HG03175 (cell line): Measurements from ENCODE around the gene ARSI.

Source experiments
- ATAC-seq: cut with Tn5 transposase; IDR thresholded peaks from one replicate; pipeline ENCODE4 v1.9.1; 2021; ENCODE audit warnings: mild to moderate bottlenecking, moderate library complexity; ENCODE audit not compliant: unreplicated experiment

ARSI gene

GRCh38 chr5:150309101-150309885 lies 6.6 kb upstream of the ARSI start:
- ATAC-seq = no peak

GRCh38 chr5:150307617-150308426 lies 5.1 kb upstream of the ARSI start:
- ATAC-seq = no peak

GRCh38 chr5:150306775-150307174 lies 4.1 kb upstream of the ARSI start:
- no peak for ATAC-seq

GRCh38 chr5:150305557-150305956 lies 2.9 kb upstream of the ARSI start:
- ATAC-seq = no peak

GRCh38 chr5:150305095-150305494 lies 2.4 kb upstream of the ARSI start:
- ATAC-seq = no peak

GRCh38 chr5:150304481-150305081 lies 1.9 kb upstream of the ARSI start:
- ATAC-seq = no peak

- no peak for ATAC-seq
Measured at GRCh38 chr5:150303660-150304386, 1.1 kb upstream of the ARSI start.

- no peak for ATAC-seq
Measured at GRCh38 chr5:150303070-150303615, 438 bp upstream of the ARSI start.

- no peak for ATAC-seq
Measured at GRCh38 chr5:150301901-150302300, 804 bp downstream of the ARSI start.

GRCh38 chr5:150301170-150301505 lies 1.6 kb downstream of the ARSI start:
- ATAC-seq = no peak

GRCh38 chr5:150300496-150301169 lies 2.1 kb downstream of the ARSI start:
- no peak for ATAC-seq

GRCh38 chr5:150299571-150300327 lies 3.0 kb downstream of the ARSI start:
- no peak for ATAC-seq

- ATAC-seq = no peak
Measured at GRCh38 chr5:150298701-150299451, 3.8 kb downstream of the ARSI start.

- no peak for ATAC-seq
Measured at GRCh38 chr5:150297934-150298595, 4.6 kb downstream of the ARSI start.

GRCh38 chr5:150297236-150297890 lies 5.3 kb downstream of the ARSI start:
- ATAC-seq = no peak

- ATAC-seq = no peak
Measured at GRCh38 chr5:150296496-150296895, 6.2 kb downstream of the ARSI start.

- ATAC-seq = no peak
Measured at GRCh38 chr5:150295741-150296486, 6.8 kb downstream of the ARSI start.
